Muscle of back (tissue), 11 donors: ENCODE results near the gene CPSF4. TPM values are rescaled to one million over a fixed set of nuclear protein-coding genes. Genes with fewer than 3 reads are reported as not detected.
A peak's percentile ranks its signal among the peaks of the same experiment; 100 is the strongest.

Experiments
- DNase-seq, 3 donors: peaks; one replicate each; pipeline versions ENCODE4 v3.0.0 to v3.0.0-alpha.2; 2013
- polyA plus RNA-seq, 10 donors: library from polyadenylated mRNA; unstranded; fragments of 120-200 nt; gene quantifications; one replicate each; pipeline ENCODE4 v1.2.1, GENCODE V29; 2013; ENCODE audit not compliant: insufficient read length in 10 of 10

The CPSF4 gene
- polyA plus RNA-seq, 10 donors = 26.5 to 39.4 (median 30.3) TPM

DNA sequence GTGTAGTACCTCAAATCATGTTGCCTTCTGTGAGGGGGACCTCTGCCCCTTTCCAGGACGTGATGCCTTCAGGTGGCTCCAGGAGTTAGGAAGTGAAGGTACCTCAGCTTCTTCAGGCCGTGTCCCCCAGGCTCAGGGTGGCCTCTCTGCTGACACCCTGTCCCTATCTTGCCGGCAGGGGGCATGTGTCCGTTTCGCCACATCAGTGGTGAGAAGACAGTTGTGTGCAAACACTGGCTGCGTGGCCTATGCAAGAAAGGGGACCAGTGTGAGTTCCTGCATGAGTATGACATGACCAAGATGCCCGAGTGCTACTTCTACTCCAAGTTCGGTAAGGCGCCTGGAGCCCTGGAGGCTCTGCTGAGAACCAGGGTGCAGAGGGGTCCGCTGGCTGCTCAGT is 9.2 kb downstream of the CPSF4 start:
- DNase-seq = no peak

- no peak for DNase-seq
Observed at GRCh38 chr7:99448855-99449254, 10.1 kb downstream of the CPSF4 start.

- DNase-seq = no peak
Observed at GRCh38 chr7:99449326-99449725, 10.6 kb downstream of the CPSF4 start.

DNA sequence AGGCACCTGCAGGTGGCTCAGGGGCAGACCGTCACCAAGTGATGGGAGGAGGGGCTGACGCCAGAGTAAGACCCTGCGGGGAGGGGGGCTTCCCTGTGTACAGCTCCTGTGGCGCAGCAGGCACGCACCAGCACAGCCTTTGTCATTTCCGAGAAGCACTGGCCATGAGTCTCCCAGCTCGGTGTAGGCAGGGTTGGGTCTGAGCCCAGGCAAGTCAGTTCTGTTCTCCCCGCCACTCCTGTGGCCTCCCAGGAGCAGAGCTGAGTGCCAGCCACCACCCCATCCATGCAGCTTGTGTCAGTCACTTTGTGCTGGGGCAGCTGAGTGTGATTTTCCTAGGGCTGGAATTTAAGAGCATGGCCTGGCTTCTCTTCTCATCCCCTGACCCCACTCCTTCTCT is 13.2 kb downstream of the CPSF4 start:
- DNase-seq = no peak

DNA sequence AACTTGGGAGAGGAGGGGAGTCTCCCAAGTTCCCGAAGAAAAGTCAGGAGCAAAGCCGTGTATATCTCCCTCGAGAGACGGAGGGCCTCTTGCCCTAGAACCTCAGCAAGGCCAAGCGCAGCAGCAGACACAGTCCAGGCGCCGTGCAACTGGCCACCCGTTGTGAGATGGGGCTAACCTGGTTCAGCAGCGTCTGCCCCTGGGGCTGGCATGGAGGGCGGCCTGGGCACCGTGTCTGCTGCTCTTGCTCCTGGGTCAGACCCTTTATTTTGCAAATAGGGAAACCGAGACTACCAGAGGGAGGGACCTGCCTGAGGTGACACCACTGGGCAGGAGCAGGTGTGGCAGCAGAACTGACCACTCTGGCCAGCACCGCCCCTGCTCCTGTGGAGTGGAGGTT is 13.8 kb downstream of the CPSF4 start:
- DNase-seq = no peak

- no peak for DNase-seq
Observed at GRCh38 chr7:99453105-99453504, 14.4 kb downstream of the CPSF4 start.

DNA sequence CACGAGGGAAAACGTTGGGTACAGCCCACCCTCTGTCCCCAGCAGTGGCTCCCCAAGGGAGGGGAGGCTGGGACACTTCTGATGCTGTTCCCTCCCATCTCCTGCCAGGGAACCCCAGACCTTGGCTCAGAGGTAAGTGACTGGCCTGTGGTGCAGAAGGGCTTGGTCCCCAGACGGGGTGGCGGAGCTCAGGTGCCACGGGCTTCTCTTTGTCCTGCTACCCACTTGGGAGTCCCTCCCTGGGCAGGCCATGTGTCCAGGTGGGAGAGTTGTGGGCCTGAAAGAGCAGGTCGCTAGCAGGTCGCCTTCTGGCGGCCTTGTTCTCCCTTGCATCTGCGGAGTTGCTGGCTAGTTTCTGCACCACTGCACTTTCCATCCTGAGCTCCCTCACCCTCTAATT is 17.1 kb downstream of the CPSF4 start:
- no peak for DNase-seq

DNA sequence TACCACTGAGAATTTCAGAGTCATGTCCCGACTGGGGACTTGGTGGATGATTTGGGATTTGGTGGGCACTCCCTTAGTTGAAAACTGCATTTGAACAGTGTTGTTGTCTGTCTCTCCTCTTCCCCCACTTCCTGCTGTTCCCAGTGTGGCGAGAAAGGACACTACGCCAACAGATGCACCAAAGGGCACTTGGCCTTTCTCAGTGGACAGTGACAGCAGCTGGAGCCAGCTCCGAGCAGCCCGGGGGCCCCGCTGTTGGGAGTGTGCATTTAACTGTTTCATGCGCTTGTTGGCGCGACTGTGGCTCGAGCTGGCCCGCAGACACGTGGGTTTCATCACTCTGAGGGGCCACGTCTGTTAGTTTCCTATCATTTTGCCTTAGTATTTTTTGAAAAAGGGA is 17.5 kb downstream of the CPSF4 start:
- no peak for DNase-seq

GRCh38 chr7:99457050-99457649 is 18.4 kb downstream of the CPSF4 start:
- no peak for DNase-seq

GRCh38 chr7:99457650-99458493 is 19.1 kb downstream of the CPSF4 start:
- no peak for DNase-seq

DNA sequence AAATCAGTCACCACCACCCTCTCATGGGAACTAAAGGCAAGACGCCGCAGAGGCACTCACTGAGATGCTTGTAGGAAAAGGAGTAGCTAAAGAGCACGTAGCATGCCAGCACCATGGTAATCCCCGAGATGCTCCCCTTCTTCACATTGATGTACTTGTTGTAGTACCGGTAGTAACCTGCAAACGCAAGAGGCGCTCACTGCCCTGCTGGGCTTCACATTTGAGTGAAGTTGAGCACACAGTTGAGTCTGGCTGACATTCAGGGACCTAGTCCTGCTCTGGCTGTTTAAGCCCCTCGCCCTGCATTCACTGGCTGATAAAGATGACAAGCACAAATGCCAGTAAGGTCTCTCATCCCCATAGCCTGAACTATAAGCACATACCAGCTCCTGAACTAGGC is 20.3 kb downstream of the CPSF4 start:
- no peak for DNase-seq

GRCh38 chr7:99460651-99461050 is 21.9 kb downstream of the CPSF4 start:
- DNase-seq = no peak

GRCh38 chr7:99461221-99461620 is 22.5 kb downstream of the CPSF4 start:
- DNase-seq = no peak

- DNase-seq = no peak
Observed at GRCh38 chr7:99465421-99465768, 26.7 kb downstream of the CPSF4 start.

GRCh38 chr7:99468336-99468918 is 29.7 kb downstream of the CPSF4 start:
- DNase-seq = no peak

DNA sequence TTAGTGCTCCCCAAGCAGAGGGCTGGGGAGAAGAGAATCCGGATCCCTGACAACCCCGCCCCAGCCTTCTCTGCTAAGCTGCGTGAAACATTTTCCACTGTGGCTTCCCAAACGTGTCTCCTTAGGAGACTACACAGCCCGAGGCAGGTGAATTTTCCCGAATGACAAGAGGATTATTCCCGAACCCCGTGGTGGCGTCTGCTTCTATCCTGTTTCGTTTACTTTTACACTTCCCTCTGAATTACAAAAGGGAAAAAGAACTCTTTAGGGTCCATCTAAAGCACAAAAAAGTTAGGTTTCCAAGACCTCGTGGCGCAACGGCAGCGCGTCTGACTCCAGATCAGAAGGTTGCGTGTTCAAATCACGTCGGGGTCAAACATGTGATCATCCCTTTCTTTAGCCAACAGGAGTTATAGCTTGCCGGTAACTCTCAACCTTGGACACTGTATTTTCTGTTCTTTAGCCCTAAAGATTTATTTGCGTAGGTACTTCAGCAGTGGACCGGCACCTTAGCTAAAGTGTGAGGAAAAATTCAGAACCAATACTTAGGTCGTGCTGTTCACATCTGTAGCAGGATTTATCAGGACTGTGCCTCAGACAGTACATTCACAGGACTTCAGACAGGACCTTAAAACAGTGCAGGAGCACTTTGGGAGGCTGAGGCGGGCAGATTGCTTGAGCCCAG is 30.8 kb downstream of the CPSF4 start:
- no peak for DNase-seq

DNA sequence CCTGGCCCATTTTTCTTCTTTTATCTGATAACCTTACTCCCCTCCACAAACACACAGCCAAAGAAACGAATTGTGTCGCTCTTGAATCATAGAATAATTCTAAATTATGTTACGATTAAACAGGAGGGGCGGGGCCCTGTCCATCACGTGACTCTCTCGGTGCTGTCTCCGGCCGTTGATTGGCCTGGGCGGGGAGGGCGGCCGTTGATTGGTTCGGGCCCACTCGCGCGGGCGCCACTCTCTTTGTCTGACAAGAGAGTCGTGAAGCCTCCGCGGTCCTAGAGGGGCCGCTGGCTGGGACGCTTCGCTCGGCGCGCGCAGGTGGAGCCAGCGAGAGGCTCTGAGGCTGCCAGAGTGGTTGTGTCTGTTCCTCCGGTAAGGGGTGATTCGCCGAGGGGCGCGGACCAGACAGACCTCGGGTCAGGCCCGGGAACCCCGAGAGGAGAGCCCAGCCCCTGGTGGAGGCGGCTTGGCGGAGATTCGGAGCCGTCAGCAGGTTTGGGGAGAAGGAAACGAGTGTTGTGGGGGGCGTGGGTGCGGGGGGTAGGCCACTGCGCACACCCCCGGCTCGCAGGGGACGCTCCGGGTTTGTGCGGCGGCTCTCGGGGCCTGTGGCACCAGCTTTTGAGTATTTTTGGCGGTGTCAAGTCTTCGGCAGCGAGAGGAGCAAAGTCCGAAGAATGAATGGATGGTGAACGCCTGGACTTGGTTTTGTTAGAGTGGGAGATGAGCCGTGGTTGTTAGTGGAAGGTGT is 34.0 kb downstream of the CPSF4 start, which contains the start of gene ZNF789:
Gene ZNF789, plus strand, starts transcription at position 330 of the 754 bp plus-strand sequence. CDS start 3,567 bp downstream, outside the sequence.
- DNase-seq = peak; percentile 96 to 98 (median 97)

GRCh38 chr7:99473315-99473596 is 34.5 kb downstream of the CPSF4 start:
- DNase-seq = peak in 2 of 3 donors; percentile 32 to 37

DNA sequence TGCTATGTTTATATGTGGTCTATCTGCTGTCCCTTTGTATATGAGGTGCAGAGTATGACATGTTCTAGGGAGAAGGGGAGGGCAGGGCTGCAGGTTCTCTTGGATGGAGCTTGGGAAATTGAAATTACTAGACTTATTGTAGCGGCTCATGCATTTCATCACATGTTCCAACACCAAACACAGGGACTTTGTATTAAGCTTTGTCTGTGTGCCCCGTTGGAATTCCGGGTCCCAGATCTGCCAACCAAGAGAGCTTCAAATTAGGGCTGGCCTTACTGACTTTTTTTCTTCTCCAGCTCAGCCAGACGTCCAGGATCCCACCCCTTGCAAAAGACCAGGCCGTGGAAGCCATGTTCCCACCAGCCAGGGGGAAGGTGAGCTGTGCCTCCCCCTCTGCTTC is 37.4 kb downstream of the CPSF4 start:
- no peak for DNase-seq

DNA sequence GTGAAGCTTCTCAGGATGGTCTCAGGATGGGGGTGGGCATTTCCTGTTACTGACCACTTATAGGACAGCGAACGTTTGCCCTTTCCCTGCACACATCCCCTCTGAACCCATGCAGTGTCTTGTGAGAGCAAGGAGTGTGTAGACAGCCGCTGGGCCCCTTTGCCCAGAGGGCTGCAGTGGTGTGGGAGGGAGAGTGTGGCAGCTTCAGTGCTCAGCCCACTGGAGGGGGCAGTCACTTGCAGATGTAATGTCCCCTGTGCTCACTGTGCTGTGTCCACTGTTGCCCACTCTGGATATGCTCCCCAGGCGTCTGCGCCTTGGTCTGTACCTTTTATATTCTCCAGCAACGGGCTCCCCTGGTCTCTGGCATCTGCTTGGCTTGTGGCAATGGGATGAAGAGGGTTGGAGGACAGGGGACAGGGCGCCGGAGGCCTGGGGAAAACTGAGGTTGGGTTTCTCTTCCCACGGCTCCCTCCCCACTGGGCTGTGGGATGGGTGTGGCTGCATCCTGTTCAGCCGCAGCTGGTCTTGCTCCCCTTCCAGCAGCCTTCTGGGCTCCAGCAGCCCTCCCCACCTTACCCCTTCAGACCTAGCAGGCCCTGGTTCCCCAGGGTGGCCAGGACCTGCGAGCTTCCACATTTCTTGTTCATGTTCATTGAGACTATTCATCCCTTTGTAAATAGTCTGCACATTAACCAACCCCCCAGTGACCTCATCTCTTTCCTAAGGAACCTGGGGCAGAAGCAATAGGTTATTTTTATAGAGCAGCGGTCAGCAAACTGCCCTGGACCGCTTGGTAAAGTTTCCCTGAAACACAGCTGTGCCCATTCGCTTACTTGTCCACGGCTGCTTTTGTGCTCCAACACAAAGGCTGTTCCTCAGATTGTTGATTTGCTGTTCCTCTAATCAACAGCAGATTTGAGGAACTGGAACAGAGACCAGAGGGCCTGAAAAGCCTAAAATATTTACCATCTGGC is 40.0 kb downstream of the CPSF4 start:
- peak in 1 of 3 donors; percentile 29 for DNase-seq

- no peak for DNase-seq
Observed at GRCh38 chr7:99485094-99485493, 46.4 kb downstream of the CPSF4 start.
